Tibial artery (tissue), 4 donors: ENCODE results near the gene NCK1.
"Not testable (repeated sequence)": the region's sequence is repeated elsewhere in the genome, so short reads cannot be mapped to it uniquely, and the experiment has no call there.

Experiments
- DNase-seq, 2 donors: peaks; one replicate each; pipeline ENCODE4 v3.0.0-alpha.2; 2019
- H3K27ac ChIP-seq, 2 donors: fragments of 200-600 bp; sonication (generic) in 1 of 2; 1 replicate in 1 of 2; 2 replicates in 1 of 2; pipeline ENCODE4 v1.5.1; 2018 to 2019; ENCODE audit warnings: mild to moderate bottlenecking in 1 of 2
- H3K27me3 ChIP-seq, 2 donors: fragments of 200-600 bp; sonication (generic) in 1 of 2; one replicate each; pipeline versions ENCODE4 v1.5.1 to v1.6.0; 2016 to 2019
- H3K36me3 ChIP-seq, 3 donors: fragments of 200-600 bp; sonication (generic) in 2 of 3; one replicate each; pipeline ENCODE4 v1.5.1; 2016 to 2019; ENCODE audit warnings: mild to moderate bottlenecking in 2 of 3
- H3K4me1 ChIP-seq, 4 donors: fragments of 200-600 bp; sonication (generic) in 2 of 4; 1 replicate in 3 of 4; 2 replicates in 1 of 4; pipeline ENCODE4 v1.5.1; 2016 to 2019
- H3K4me3 ChIP-seq, 2 donors: fragments of 200-600 bp; sonication (generic) in 1 of 2; 1 replicate in 1 of 2; 2 replicates in 1 of 2; pipeline ENCODE4 v1.5.1; 2018 to 2019; ENCODE audit warnings: mild to moderate bottlenecking in 2 of 2
- H3K9me3 ChIP-seq, 3 donors: fragments of 200-600 bp; sonication (generic) in 1 of 3; one replicate each; pipeline ENCODE4 v1.5.1; 2016 to 2019
- intact Hi-C: fragments of 100-400 bp; cut with DNase I; formaldehyde crosslinking; loops from one replicate; pipeline ENCODE4 v1.15.0; 2023; ENCODE audit warnings: low total_unique reads
- TF ChIP-seq, protein P1 (sequence below), 2 experiments: fragments of 200-600 bp in 1 of 2; fragments of 450-650 bp in 1 of 2; IDR thresholded peaks; one replicate each; pipeline ENCODE4 v1.5.1; 2017 to 2019; ENCODE audit warnings: antibody characterized with exemption in 2 of 2, mild to moderate bottlenecking in 1 of 2, moderate library complexity in 1 of 2

NCK1 gene

DNA sequence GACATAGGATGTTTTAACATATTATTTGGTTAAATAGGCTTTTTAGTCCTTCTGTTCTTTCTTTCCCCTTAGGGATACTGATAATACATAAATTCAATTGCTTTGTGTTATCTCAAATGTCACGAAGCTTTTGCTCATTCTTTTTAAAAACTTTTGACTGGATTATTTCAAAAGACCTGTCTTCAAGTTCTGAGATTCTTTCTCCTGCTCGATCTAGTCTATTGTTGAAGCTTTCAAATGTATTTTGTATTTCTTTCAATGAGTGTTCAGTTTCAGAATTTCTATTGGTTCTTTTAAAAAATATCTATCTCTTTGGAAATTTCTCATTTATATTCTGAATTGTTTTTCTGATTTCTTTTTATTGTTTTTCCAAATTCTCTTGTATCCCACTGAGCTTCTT, 112.7 kb downstream of the NCK1 start:
- intact Hi-C loops = no loop called here

DNA sequence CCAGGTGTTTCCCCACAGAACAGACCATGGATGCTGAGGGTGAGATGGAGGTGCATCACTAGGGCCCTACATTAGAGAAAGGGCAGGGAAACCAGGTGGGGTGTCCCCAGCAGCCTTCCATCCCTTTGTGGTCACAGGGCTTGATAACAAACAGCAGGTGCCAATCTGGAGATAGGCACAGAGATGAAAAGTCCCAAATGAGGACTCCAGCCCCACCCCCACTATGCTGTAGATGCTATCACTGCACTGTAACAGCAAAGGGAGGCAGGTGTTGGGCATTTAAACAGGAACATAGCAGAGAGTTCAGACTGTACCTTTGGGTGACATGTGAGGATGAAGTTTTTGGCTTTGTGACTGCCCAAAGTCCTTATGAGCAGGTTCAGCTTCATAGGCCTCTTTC, 117.2 kb downstream of the NCK1 start:
- TF ChIP-seq, protein P1, sequence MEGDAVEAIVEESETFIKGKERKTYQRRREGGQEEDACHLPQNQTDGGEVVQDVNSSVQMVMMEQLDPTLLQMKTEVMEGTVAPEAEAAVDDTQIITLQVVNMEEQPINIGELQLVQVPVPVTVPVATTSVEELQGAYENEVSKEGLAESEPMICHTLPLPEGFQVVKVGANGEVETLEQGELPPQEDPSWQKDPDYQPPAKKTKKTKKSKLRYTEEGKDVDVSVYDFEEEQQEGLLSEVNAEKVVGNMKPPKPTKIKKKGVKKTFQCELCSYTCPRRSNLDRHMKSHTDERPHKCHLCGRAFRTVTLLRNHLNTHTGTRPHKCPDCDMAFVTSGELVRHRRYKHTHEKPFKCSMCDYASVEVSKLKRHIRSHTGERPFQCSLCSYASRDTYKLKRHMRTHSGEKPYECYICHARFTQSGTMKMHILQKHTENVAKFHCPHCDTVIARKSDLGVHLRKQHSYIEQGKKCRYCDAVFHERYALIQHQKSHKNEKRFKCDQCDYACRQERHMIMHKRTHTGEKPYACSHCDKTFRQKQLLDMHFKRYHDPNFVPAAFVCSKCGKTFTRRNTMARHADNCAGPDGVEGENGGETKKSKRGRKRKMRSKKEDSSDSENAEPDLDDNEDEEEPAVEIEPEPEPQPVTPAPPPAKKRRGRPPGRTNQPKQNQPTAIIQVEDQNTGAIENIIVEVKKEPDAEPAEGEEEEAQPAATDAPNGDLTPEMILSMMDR (IDR thresholded peaks at IDR 0.05) = no peak
- Histone ChIP-seq H3K27me3 (no peaks in the 10 kb centered on the region), H3K4me1 (no peaks in the 10 kb centered on the region), H3K36me3 (no peaks in the 10 kb centered on the region), H3K4me3 (no peak overlapping the region), H3K9me3 (peaks cover 0 to 5% (median 0%) of the 10 kb centered on the region in 3 donors), H3K27ac (no peak overlapping the region)
- intact Hi-C loops = no loop called here
- DNase-seq = no peak

More for the DNA sequence above, 112.7 kb downstream of the NCK1 start:
- no peaks in the 10 kb centered on the region for H3K4me1 ChIP-seq
- no peak overlapping the region for H3K27ac ChIP-seq
- no peaks in the 10 kb centered on the region for H3K27me3 ChIP-seq
- DNase-seq = no peak
- H3K9me3 ChIP-seq = peaks cover 0 to 14% (median 0%) of the 10 kb centered on the region in 3 donors
- TF ChIP-seq, protein P1 (IDR thresholded peaks at IDR 0.05) = no peak
- no peak overlapping the region for H3K4me3 ChIP-seq
- H3K36me3 ChIP-seq = no peaks in the 10 kb centered on the region

DNA sequence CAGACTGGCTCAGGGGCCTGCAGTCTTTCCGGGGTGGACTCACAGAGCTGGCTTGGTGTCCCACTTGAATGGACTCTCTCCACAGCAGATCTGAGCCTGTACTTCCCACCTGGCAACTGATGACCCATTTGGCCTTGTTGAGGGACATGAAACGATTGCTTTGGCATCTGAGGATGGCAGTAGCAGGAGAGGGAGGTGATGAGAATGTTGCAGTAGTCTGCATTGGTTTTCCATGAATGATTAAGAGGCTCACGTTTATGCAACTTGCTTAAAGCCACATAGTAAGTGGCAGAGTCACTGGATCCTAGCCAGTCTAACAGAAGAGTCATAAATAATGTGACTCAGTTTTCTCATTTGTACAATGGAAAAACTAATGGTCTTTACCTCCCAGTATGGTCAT, 117.7 kb downstream of the NCK1 start:
- TF ChIP-seq, protein P1 (IDR thresholded peaks at IDR 0.05) = no peak
- no peaks in the 10 kb centered on the region for H3K27me3 ChIP-seq
- intact Hi-C loops = no loop called here
- no peak overlapping the region for H3K27ac ChIP-seq
- H3K9me3 ChIP-seq = no peaks in the 10 kb centered on the region
- no peak overlapping the region for H3K4me3 ChIP-seq
- H3K4me1 ChIP-seq = no peaks in the 10 kb centered on the region
- no peaks in the 10 kb centered on the region for H3K36me3 ChIP-seq
- DNase-seq = no peak

DNA sequence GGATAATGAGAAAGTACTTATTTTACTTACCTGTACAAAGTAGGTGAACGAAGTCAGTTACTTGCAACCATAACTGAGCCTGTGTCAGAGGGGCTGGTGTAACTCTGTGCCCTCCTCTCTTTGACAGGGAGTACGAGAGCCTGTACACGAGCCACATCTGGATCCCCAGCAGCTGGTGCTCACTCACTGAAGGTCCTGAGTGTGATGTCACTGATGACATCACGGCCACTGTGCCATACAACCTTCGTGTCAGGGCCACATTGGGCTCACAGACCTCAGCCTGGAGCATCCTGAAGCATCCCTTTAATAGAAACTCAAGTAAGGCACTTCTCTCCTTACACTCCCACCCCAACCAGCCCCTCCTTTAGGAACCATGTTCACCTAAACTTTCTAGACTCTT, 120.0 kb downstream of the NCK1 start:
- H3K36me3 ChIP-seq = no peaks in the 10 kb centered on the region
- H3K27ac ChIP-seq = no peak overlapping the region
- no peaks in the 10 kb centered on the region for H3K9me3 ChIP-seq
- intact Hi-C loops = no loop called here
- no peaks in the 10 kb centered on the region for H3K4me1 ChIP-seq
- no peaks in the 10 kb centered on the region for H3K27me3 ChIP-seq
- TF ChIP-seq, protein P1 (IDR thresholded peaks at IDR 0.05) = no peak
- H3K4me3 ChIP-seq = no peak overlapping the region
- DNase-seq = no peak

DNA sequence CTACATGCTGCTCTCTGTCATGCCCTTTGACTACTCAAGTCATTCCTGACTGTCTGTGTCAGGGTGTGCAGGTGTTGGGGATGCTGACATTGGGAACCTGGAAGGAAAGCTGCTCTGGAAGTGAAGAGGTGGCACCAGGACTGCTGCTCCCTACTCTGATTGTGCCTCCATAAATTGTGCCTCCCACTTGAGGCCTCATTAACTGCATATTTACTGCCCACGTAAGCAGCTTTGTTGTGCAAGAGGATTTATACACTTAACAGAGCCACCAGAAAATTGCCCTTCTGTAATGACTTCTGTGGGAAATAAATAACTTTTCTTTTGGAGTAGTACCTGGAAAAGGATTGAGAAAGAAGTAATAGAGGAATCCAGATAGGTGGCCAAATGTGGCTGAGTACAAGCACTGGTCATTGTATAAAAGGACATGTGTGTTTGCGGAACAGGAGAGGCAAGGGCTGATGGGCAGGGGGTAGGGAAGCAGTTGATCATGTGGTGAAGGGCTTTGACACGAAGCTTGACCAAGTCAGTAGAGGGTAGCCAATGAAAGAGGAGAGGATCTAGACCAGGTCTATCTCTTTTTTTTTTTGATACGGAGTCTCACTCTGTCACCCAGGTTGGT, 120.6 kb downstream of the NCK1 start:
- Histone ChIP-seq H3K27ac (no peak overlapping the region), H3K27me3 (no peaks in the 10 kb centered on the region), H3K4me1 (no peaks in the 10 kb centered on the region), H3K9me3 (no peaks in the 10 kb centered on the region), H3K36me3 (no peaks in the 10 kb centered on the region), H3K4me3 (no peak overlapping the region)
- TF ChIP-seq, protein P1 (IDR thresholded peaks at IDR 0.05) = no peak
- intact Hi-C loops = no loop called here
- no peak for DNase-seq

DNA sequence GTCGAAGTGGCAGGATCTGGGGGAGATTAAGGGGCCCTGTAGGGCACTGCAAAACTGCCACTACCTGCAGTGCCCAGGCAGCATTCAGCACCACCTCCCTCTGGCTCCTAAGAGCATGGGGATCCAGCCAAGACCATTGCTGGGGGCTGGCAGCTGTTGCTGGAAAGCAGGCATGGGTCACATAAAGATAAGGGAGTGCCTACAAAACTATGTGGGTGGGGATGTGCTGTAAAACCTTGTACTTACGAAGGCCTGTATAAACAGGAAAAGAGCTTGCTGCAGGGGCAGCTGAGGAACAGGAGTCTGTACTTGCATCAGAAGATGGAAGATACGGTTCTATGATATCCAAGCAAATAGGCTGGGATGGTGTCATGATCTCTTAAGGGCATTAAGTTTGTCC, 122.8 kb downstream of the NCK1 start:
- Histone ChIP-seq H3K9me3 (no peaks in the 10 kb centered on the region), H3K27ac (no peak overlapping the region), H3K36me3 (no peaks in the 10 kb centered on the region), H3K4me1 (no peaks in the 10 kb centered on the region), H3K27me3 (no peaks in the 10 kb centered on the region), H3K4me3 (no peak overlapping the region)
- TF ChIP-seq, protein P1 (IDR thresholded peaks at IDR 0.05) = no peak
- intact Hi-C loops = no loop called here
- DNase-seq = no peak

DNA sequence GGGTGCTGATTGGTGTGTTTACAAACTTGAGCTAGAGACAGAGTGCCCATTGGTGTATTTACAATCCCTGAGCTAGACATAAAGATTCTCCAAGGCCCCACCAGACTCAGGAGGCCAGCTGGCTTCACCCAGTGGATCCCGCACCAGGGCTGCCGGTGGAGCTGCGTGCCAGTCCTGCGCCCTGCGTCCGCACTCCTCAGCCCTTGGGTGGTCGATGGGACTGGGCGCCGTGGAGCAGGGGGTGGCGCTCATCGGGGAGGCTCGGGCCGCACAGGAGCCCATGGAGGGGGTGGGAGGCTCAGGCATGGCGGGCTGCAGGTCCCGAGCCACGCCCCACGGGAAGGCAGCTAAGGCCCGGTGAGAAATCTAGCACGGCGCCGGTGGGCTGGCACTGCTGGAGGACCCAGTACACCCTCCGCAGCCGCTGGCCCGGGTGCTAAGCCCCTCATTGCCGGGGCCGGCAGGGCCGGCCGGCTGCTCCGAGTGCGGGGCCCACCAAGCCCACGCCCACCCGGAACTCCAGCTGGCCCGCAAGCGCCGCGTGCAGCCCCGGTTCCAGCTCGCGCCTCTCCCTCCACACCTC, 125.5 kb downstream of the NCK1 start:
- H3K27me3 ChIP-seq, intact Hi-C loops, H3K27ac ChIP-seq, H3K4me3 ChIP-seq, H3K9me3 ChIP-seq, H3K36me3 ChIP-seq, H3K4me1 ChIP-seq, DNase-seq: not testable (repeated sequence)
